HEK293 (cell line): Measurements from ENCODE around the gene TYRP1.

Experiments used
- CTCF ChIA-PET: fragments of 350-600 bp; formaldehyde crosslinking; extraction: SDS; loops from one replicate; lab custom pipeline; 2021; ENCODE audit warnings: antibody characterized with exemption; lab: Yijun Ruan, JAX
- POLR2A ChIA-PET: fragments of 300-600 bp; formaldehyde crosslinking; extraction: SDS; loops from one replicate; lab custom pipeline; 2020; ENCODE audit warnings: antibody characterized with exemption, inconsistent platforms; lab: Yijun Ruan, JAX
- H3K27ac ChIP-seq: fragments of 200-500 bp; sonication (Bioruptor generic); 2 replicates; pipeline ENCODE4 v1.5.1; 2014; ENCODE audit warnings: low read depth, low read length, control low read depth, inconsistent platforms; ENCODE audit errors: extremely low read depth
- H3K36me3 ChIP-seq, 2 experiments: fragments of 200-500 bp in 1 of 2; sonication (Bioruptor generic) in 1 of 2; 1 replicate in 1 of 2; 2 replicates in 1 of 2; pipeline ENCODE4 v1.5.1; 2014 to 2017; ENCODE audit warnings: inconsistent platforms in 2 of 2, low read length in 2 of 2; ENCODE audit not compliant: control insufficient read depth in 2 of 2, insufficient read depth in 1 of 2
- H3K4me1 ChIP-seq: fragments of 200-500 bp; sonication (Bioruptor generic); 2 replicates; pipeline ENCODE4 v1.5.1; 2014; ENCODE audit warnings: mild to moderate bottlenecking, low read length, inconsistent platforms; ENCODE audit not compliant: control insufficient read depth, insufficient read depth
- H3K4me3 ChIP-seq: 2 replicates; pipeline ENCODE4 v1.5.1; 2011; ENCODE audit warnings: low read depth, mild to moderate bottlenecking, control low read depth, low read length, moderate library complexity
- H3K9me3 ChIP-seq: fragments of 200-500 bp; sonication (Bioruptor generic); 2 replicates; pipeline ENCODE4 v1.5.1; 2014; ENCODE audit warnings: low read depth, low read length, inconsistent platforms; ENCODE audit not compliant: control insufficient read depth, insufficient read depth
- BCL11B ChIP-seq: fragments of 450-650 bp; formaldehyde crosslinking; IDR thresholded peaks from 2 replicates; pipeline ENCODE4 v1.5.1; 2016; ENCODE audit warnings: low read depth, missing biosample characterization, missing genetic modification characterization
- KLF10 ChIP-seq: fragments of 450-650 bp; IDR thresholded peaks from 2 replicates; pipeline ENCODE4 v1.5.1; 2018; ENCODE audit warnings: missing biosample characterization, mild to moderate bottlenecking, missing genetic modification characterization
- MZF1 ChIP-seq: fragments of 450-650 bp; formaldehyde crosslinking; IDR thresholded peaks from 2 replicates; pipeline ENCODE4 v1.5.1; 2017; ENCODE audit warnings: missing biosample characterization, missing genetic modification characterization, borderline replicate concordance
- OVOL3 ChIP-seq: fragments of 450-650 bp; formaldehyde crosslinking; IDR thresholded peaks from 2 replicates; pipeline ENCODE4 v1.5.1; 2016; ENCODE audit warnings: missing biosample characterization, missing genetic modification characterization
- SCRT2 ChIP-seq: fragments of 450-650 bp; formaldehyde crosslinking; IDR thresholded peaks from 2 replicates; pipeline ENCODE4 v1.5.1; 2016; ENCODE audit warnings: missing biosample characterization, missing genetic modification characterization
- ZFP41 ChIP-seq: fragments of 450-650 bp; formaldehyde crosslinking; IDR thresholded peaks from 2 replicates; pipeline ENCODE4 v1.5.1; 2016; ENCODE audit warnings: missing biosample characterization, missing genetic modification characterization, borderline replicate concordance
- ZNF133 ChIP-seq: fragments of 450-650 bp; formaldehyde crosslinking; IDR thresholded peaks from 2 replicates; pipeline ENCODE4 v1.5.1; 2016; ENCODE audit warnings: missing biosample characterization, missing genetic modification characterization
- ZNF146 ChIP-seq: fragments of 450-650 bp; formaldehyde crosslinking; IDR thresholded peaks from 2 replicates; pipeline ENCODE4 v1.5.1; 2016; ENCODE audit warnings: missing biosample characterization, missing genetic modification characterization
- ZNF16 ChIP-seq: fragments of 450-650 bp; formaldehyde crosslinking; IDR thresholded peaks from 2 replicates; pipeline ENCODE4 v1.5.1; 2016; ENCODE audit warnings: low read depth, missing biosample characterization, missing genetic modification characterization
- ZNF24 ChIP-seq: fragments of 450-650 bp; formaldehyde crosslinking; IDR thresholded peaks from 2 replicates; pipeline ENCODE4 v1.5.1; 2016; ENCODE audit warnings: missing biosample characterization, missing genetic modification characterization
- ZNF266 ChIP-seq: fragments of 450-650 bp; formaldehyde crosslinking; IDR thresholded peaks from 2 replicates; pipeline ENCODE4 v1.5.1; 2016; ENCODE audit warnings: missing biosample characterization, missing genetic modification characterization, low read depth
- ZNF302 ChIP-seq: fragments of 450-650 bp; formaldehyde crosslinking; IDR thresholded peaks from 2 replicates; pipeline ENCODE4 v1.5.1; 2016; ENCODE audit warnings: missing biosample characterization, missing genetic modification characterization, low read depth
- ZNF335 ChIP-seq: fragments of 450-650 bp; formaldehyde crosslinking; conservative IDR thresholded peaks from 2 replicates; pipeline ENCODE4 v1.5.1; 2016; ENCODE audit warnings: missing biosample characterization, missing genetic modification characterization
- ZNF366 ChIP-seq: fragments of 450-650 bp; formaldehyde crosslinking; conservative IDR thresholded peaks from 2 replicates; pipeline ENCODE4 v1.5.1; 2016; ENCODE audit warnings: missing biosample characterization, missing genetic modification characterization
- ZNF37A ChIP-seq: fragments of 450-650 bp; IDR thresholded peaks from 2 replicates; pipeline ENCODE4 v1.5.1; 2018; ENCODE audit warnings: missing biosample characterization, missing genetic modification characterization
- ZNF426 ChIP-seq: fragments of 450-650 bp; formaldehyde crosslinking; IDR thresholded peaks from 2 replicates; pipeline ENCODE4 v1.5.1; 2017; ENCODE audit warnings: missing biosample characterization, missing genetic modification characterization, mild to moderate bottlenecking, inconsistent platforms, moderate library complexity
- ZNF514 ChIP-seq: fragments of 450-650 bp; formaldehyde crosslinking; IDR thresholded peaks from 2 replicates; pipeline ENCODE4 v1.5.1; 2016; ENCODE audit warnings: missing biosample characterization, missing genetic modification characterization
- ZNF521 ChIP-seq: fragments of 450-650 bp; formaldehyde crosslinking; IDR thresholded peaks from 2 replicates; pipeline ENCODE4 v1.5.1; 2017; ENCODE audit warnings: missing biosample characterization, mild to moderate bottlenecking, missing genetic modification characterization
- ZNF560 ChIP-seq: fragments of 450-650 bp; formaldehyde crosslinking; IDR thresholded peaks from 2 replicates; pipeline ENCODE4 v1.5.1; 2017; ENCODE audit warnings: missing biosample characterization, missing genetic modification characterization, borderline replicate concordance
- ZNF621 ChIP-seq: fragments of 450-650 bp; formaldehyde crosslinking; IDR thresholded peaks from 2 replicates; pipeline ENCODE4 v1.5.1; 2017; ENCODE audit warnings: missing biosample characterization, missing genetic modification characterization
- ZNF660 ChIP-seq: fragments of 450-650 bp; IDR thresholded peaks from 2 replicates; pipeline ENCODE4 v1.5.1; 2018; ENCODE audit warnings: missing biosample characterization, mild to moderate bottlenecking, missing genetic modification characterization
- ZNF76 ChIP-seq: fragments of 450-650 bp; formaldehyde crosslinking; IDR thresholded peaks from 2 replicates; pipeline ENCODE4; 2016; ENCODE audit warnings: low read depth, missing biosample characterization, missing genetic modification characterization, borderline replicate concordance
- ZNF777 ChIP-seq: fragments of 450-650 bp; formaldehyde crosslinking; IDR thresholded peaks from 2 replicates; pipeline ENCODE4 v1.5.1; 2017; ENCODE audit warnings: missing biosample characterization, missing genetic modification characterization, borderline replicate concordance
- ZNF830 ChIP-seq: fragments of 450-650 bp; IDR thresholded peaks from 2 replicates; pipeline ENCODE4 v1.5.0; 2018; ENCODE audit warnings: missing biosample characterization, missing genetic modification characterization, low read depth, mild to moderate bottlenecking, moderate library complexity
- ZNF837 ChIP-seq: fragments of 450-650 bp; formaldehyde crosslinking; IDR thresholded peaks from 2 replicates; pipeline ENCODE4 v1.5.1; 2016; ENCODE audit warnings: missing biosample characterization, missing genetic modification characterization
- ZNF843 ChIP-seq: fragments of 450-650 bp; formaldehyde crosslinking; IDR thresholded peaks from 2 replicates; pipeline ENCODE4 v1.5.1; 2016; ENCODE audit warnings: missing biosample characterization, missing genetic modification characterization
- ZSCAN16 ChIP-seq: fragments of 450-650 bp; formaldehyde crosslinking; IDR thresholded peaks from 2 replicates; pipeline ENCODE4 v1.5.1; 2016; ENCODE audit warnings: missing biosample characterization, missing genetic modification characterization
- TF ChIP-seq, protein P1 (sequence below): fragments of 450-650 bp; formaldehyde crosslinking; IDR thresholded peaks from 2 replicates; pipeline ENCODE4 v1.5.1; 2016; ENCODE audit warnings: missing biosample characterization, missing genetic modification characterization
- TF ChIP-seq, protein P2 (sequence below): fragments of 450-650 bp; formaldehyde crosslinking; IDR thresholded peaks from 2 replicates; pipeline ENCODE4 v1.5.1; 2016; ENCODE audit warnings: missing biosample characterization, missing genetic modification characterization

TYRP1 gene

DNA sequence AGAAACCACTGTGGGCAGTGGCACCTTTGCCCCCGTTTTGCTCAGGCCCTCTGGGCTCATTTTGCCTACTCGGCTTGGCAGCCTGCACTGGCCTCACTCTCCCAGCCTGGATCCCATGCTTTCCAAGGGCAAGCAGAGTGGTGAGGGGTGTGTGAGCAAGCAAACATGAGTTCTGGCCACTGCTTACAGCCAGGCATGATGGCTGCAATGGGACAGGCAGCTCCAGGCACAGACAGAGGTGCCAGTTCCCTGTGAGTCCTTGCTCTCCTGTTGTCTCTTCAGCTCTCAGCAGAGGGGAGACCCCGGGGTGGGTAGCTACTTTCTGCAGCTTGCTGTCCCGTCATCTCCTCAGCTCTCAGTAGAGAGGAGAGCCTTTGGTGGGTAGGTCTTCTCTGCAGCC is 35.2 kb upstream of the TYRP1 start:
- H3K36me3 ChIP-seq, result no peaks in the 10 kb centered on the region
- H3K4me3 ChIP-seq, result no peak overlapping the region
- H3K4me1 ChIP-seq, result no peaks in the 10 kb centered on the region
- CTCF ChIA-PET, result no interaction called here
- H3K9me3 ChIP-seq, result no peaks in the 10 kb centered on the region
- no peak overlapping the region for H3K27ac ChIP-seq
- POLR2A ChIA-PET, result no interaction called here
- TF ChIP-seq ZNF777 (tag by site-specific recombination) (no peak), ZNF843 (tag by site-specific recombination) (no peak), ZFP41 (tag by site-specific recombination) (no peak), MZF1 (tag by site-specific recombination) (no peak), ZNF560 (tag by site-specific recombination) (no peak), ZNF514 (no peak), ZNF837 (tag by site-specific recombination) (no peak), ZNF830 (tag by site-specific recombination) (no peak), ZNF426 (tag by site-specific recombination) (no peak), ZNF76 (tag by site-specific recombination) (no peak), ZNF660 (tag by site-specific recombination) (no peak), ZNF335 (tag by site-specific recombination) (no peak), ZNF37A (no peak), ZNF24 (tag by site-specific recombination) (no peak), SCRT2 (no peak), ZNF133 (tag by site-specific recombination) (no peak), ZSCAN16 (tag by site-specific recombination) (no peak)
- TF ChIP-seq, protein P1, sequence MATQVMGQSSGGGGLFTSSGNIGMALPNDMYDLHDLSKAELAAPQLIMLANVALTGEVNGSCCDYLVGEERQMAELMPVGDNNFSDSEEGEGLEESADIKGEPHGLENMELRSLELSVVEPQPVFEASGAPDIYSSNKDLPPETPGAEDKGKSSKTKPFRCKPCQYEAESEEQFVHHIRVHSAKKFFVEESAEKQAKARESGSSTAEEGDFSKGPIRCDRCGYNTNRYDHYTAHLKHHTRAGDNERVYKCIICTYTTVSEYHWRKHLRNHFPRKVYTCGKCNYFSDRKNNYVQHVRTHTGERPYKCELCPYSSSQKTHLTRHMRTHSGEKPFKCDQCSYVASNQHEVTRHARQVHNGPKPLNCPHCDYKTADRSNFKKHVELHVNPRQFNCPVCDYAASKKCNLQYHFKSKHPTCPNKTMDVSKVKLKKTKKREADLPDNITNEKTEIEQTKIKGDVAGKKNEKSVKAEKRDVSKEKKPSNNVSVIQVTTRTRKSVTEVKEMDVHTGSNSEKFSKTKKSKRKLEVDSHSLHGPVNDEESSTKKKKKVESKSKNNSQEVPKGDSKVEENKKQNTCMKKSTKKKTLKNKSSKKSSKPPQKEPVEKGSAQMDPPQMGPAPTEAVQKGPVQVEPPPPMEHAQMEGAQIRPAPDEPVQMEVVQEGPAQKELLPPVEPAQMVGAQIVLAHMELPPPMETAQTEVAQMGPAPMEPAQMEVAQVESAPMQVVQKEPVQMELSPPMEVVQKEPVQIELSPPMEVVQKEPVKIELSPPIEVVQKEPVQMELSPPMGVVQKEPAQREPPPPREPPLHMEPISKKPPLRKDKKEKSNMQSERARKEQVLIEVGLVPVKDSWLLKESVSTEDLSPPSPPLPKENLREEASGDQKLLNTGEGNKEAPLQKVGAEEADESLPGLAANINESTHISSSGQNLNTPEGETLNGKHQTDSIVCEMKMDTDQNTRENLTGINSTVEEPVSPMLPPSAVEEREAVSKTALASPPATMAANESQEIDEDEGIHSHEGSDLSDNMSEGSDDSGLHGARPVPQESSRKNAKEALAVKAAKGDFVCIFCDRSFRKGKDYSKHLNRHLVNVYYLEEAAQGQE (tag by site-specific recombination), result no peak

DNA sequence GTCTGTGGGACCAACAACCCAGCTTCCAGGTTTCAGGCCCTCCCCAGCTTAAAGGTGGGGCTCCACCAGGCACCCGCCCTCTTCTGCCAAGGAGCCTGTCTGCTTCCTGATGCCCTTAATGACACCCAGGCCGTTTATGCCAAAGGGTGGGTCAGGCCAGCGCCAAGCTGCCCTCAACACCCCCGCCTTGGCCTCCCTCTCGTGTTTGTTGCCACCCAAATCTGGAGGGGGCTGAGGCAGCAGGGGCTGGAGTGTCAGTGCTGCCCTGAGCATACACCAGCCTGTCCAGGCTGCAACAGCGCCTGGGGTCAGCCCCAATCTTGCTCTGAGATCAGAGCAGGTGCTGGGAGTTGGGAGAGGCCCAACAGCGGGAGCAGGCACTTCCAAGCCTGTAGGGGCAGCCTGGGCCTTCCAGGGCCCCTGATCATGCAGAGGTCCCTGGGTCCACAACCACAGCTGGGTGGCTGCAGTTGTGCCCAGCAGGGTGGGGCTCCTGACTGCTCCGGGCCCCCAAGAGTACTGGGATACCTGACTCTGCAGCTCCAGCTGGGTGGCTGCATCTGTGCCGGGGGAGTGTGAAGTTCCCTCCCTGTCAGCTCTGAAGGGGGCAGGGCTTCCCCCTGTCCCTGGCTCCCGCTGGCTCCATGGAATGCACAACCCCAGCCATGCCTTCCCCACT is 34.5 kb upstream of the TYRP1 start:
- H3K9me3 ChIP-seq, result no peaks in the 10 kb centered on the region
- no peaks in the 10 kb centered on the region for H3K36me3 ChIP-seq
- H3K27ac ChIP-seq, result no peak overlapping the region
- ChIA-PET CTCF (no interaction called here), POLR2A (no interaction called here)
- no peak overlapping the region for H3K4me3 ChIP-seq
- TF ChIP-seq ZNF146, result no peak
- TF ChIP-seq ZNF16, result no peak
- no peaks in the 10 kb centered on the region for H3K4me1 ChIP-seq

DNA sequence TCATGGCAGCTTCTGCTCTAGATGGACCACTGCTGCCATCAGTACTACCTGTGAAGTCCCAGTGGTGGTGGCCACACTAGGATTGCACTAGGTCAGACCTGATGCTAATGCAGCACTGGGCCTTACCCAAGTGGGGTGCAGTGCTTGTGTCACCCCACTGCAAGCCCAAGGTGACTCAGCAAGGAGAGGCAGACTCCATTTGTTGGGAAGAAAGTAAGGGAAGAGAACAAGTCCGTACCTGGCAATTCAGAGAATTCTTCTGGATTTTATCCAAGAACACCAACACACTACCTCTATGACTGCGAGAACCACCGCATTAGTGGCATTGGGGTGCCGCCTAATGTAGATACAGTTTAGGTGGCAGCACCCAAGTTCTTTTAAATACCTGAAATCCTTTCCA is 34.0 kb upstream of the TYRP1 start:
- TF ChIP-seq, protein P2, sequence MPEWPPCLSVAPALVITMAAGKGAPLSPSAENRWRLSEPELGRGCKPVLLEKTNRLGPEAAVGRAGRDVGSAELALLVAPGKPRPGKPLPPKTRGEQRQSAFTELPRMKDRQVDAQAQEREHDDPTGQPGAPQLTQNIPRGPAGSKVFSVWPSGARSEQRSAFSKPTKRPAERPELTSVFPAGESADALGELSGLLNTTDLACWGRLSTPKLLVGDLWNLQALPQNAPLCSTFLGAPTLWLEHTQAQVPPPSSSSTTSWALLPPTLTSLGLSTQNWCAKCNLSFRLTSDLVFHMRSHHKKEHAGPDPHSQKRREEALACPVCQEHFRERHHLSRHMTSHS (tag by site-specific recombination), result no peak
- TF ChIP-seq OVOL3 (tag by site-specific recombination) (no peak), ZNF302 (tag by site-specific recombination) (no peak), KLF10 (tag by site-specific recombination) (no peak), ZNF24 (tag by site-specific recombination) (no peak), BCL11B (tag by site-specific recombination) (no peak), ZNF521 (tag by site-specific recombination) (no peak), ZNF266 (no peak), ZNF366 (tag by site-specific recombination) (no peak), ZNF37A (no peak), ZNF621 (tag by site-specific recombination) (no peak)
- Histone ChIP-seq H3K36me3 (no peaks in the 10 kb centered on the region), H3K9me3 (no peaks in the 10 kb centered on the region), H3K27ac (no peak overlapping the region), H3K4me1 (no peaks in the 10 kb centered on the region), H3K4me3 (no peak overlapping the region)
- CTCF ChIA-PET, result interaction anchor here (0.7 kb wide), 1 partner anchor 263 kb away, joined by 3 read pairs; no protein-coding TSS in a partner anchor
- POLR2A ChIA-PET, result no interaction called here
